GM13977 (cell line): ENCODE results near the gene ERC2.

Experiments used
- DNase-seq: peaks from one replicate; pipeline ENCODE4 v3.0.0; 2012; ENCODE audit warnings: low spot score
- CTCF ChIP-seq: IDR thresholded peaks from 2 replicates; pipeline ENCODE4 v1.5.1; 2012; ENCODE audit warnings: mild to moderate bottlenecking, control low read depth; ENCODE audit not compliant: insufficient read depth; ENCODE audit errors: extremely low read depth, missing control alignments
- in situ Hi-C: fragments of 300-500 bp; cut with MboI; formaldehyde crosslinking; loops from one replicate; pipeline ENCODE4 v1.12.0; 2022; ENCODE audit warnings: low sequenced_read_pairs, low pct_unique_long_range_greater_than_20kb, mixed read lengths, inconsistent platforms; ENCODE audit not compliant: unreplicated experiment

ERC2 gene

GRCh38 chr3:55658690-55659562 is 809.3 kb downstream of the ERC2 start:
- TF ChIP-seq CTCF, result no peak
- in situ Hi-C loops, result no loop called here
- DNase-seq, result no peak

- TF ChIP-seq CTCF, result no peak
- DNase-seq, result no peak
- in situ Hi-C loops, result no loop called here
These were observed 810.0 kb downstream of the ERC2 start for GRCh38 chr3:55658270-55658669.

- in situ Hi-C loops, result no loop called here
- no peak for DNase-seq
- no peak for TF ChIP-seq CTCF
These were observed 812.7 kb downstream of the ERC2 start for GRCh38 chr3:55655544-55655943.

DNA sequence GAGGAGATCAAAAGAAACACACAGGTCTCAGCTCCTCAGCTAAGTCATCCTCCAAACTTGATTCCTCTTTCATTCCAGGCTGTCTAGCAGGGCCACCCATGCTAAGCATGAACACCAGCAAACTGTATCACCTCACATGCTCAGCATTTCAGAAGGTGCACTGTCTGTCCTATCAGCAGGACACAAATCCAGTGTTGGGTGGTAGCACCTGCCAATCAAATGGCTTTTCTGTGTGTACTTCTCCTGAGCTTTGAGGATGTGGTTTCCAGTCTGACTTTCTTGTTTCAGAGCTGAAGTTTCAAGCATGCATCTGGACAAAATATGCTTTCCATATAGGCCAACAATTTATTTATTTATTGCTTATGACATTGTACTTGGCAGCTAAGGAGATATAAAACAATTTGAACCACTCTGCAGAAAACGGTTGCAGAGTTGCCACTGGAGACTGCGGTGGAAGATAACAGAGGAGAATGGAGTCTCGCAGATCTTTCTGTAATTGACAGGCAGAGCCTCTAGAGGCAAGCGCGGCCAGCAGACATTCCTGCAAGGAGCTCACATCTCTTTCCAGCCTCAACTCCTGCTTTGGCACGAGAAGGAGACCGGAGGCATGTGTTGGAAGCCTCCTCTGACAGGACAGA is 814.0 kb downstream of the ERC2 start:
- TF ChIP-seq CTCF, result no peak
- in situ Hi-C loops, result no loop called here
- DNase-seq, result peak; percentile 34

GRCh38 chr3:55651011-55651410 is 817.3 kb downstream of the ERC2 start:
- no peak for TF ChIP-seq CTCF
- in situ Hi-C loops, result no loop called here
- DNase-seq, result no peak

- DNase-seq, result no peak
- in situ Hi-C loops, result no loop called here
- no peak for TF ChIP-seq CTCF
These were observed 818.3 kb downstream of the ERC2 start for GRCh38 chr3:55650011-55650410.
